ENCODE data around the gene LRRC25. TPM values are rescaled to one million over a fixed set of nuclear protein-coding genes. Genes with fewer than 3 reads are reported as not detected.
A peak's percentile ranks its signal among the peaks of the same experiment; 100 is the strongest.

Gene LRRC25
- total RNA-seq, 1 donor from 2014 or later, result not detected

DNA sequence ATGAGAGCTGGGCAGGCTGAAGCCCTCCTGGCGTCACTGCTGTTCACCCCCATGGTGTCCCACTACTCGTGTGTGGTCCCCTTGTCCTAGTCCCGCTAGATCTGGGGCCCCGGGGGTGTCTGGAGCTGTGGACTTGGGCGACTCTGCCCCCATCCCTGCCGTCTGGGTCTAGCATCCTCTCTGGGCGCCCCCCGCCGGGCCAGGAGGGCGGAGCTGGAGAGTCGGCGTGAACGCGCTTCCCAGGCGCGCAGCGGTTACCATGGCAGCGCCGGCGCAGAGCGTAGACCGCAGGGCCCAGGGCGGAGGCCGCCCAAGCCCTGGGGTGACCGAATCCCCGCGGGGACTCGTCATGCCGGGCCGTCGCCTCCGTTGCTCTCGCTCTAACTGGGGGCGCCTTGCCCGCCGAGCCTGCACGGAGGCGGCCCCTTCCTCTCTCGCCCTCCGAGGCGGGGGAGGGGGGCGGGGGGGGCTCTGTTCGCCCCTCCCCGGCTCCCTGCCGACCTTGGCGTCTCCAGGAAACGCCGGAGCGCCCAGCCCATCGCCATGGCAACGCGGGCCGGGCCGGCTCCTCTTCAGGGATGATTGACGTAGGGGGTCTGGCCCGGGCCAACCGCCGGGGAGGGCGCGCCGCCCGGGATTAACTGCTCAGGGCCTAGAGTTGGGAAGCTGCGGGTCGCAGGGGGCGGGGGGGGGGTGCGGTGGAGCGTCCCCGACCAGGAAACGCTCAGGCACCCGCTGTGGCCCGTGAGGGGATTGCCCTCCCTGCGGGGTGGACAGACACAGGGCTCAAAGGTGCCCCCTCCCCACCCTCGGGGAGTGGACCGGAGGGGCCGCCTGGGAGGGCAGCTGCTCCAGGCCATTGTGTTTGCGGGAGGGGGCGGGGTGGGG, 31.6 kb upstream of the LRRC25 start:
- no peak overlapping the region for H3K4me3 Mint-ChIP-seq (ENCODE audit: unreplicated experiment)
- peaks cover 45% of the 10 kb centered on the region for H3K79me2 ChIP-seq (ENCODE audit: insufficient read depth, low read length)
- no peaks in the 10 kb centered on the region for H3K36me3 ChIP-seq (ENCODE audit: insufficient read depth, low read length)
- H3K27me3 ChIP-seq (ENCODE audit: insufficient read depth, low read length), result no peaks in the 10 kb centered on the region
- TF ChIP-seq EZH2 (IDR thresholded peaks at IDR 0.05; ENCODE audit: insufficient read depth, low read length), result no peak
- TF ChIP-seq, protein P1, sequence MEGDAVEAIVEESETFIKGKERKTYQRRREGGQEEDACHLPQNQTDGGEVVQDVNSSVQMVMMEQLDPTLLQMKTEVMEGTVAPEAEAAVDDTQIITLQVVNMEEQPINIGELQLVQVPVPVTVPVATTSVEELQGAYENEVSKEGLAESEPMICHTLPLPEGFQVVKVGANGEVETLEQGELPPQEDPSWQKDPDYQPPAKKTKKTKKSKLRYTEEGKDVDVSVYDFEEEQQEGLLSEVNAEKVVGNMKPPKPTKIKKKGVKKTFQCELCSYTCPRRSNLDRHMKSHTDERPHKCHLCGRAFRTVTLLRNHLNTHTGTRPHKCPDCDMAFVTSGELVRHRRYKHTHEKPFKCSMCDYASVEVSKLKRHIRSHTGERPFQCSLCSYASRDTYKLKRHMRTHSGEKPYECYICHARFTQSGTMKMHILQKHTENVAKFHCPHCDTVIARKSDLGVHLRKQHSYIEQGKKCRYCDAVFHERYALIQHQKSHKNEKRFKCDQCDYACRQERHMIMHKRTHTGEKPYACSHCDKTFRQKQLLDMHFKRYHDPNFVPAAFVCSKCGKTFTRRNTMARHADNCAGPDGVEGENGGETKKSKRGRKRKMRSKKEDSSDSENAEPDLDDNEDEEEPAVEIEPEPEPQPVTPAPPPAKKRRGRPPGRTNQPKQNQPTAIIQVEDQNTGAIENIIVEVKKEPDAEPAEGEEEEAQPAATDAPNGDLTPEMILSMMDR (IDR thresholded peaks at IDR 0.05; ENCODE audit: insufficient read depth, low read depth, low read length), result no peak
- no peak for FAIRE-seq
- peaks cover 5% of the 10 kb centered on the region for H3K4me1 Mint-ChIP-seq (ENCODE audit: low read depth, unreplicated experiment)
- H2AFZ ChIP-seq (ENCODE audit: low read depth, low read length), result no peak overlapping the region
- peaks cover 37% of the 10 kb centered on the region for H4K20me1 ChIP-seq (ENCODE audit: insufficient read depth, low read length)
- H3K4me3 ChIP-seq (ENCODE audit: insufficient read depth, low read depth, low read length), result peak overlapping the region; percentile 39
- DNase-seq (ENCODE audit: low read depth), result peak; percentile 63
- H3K36me3 Mint-ChIP-seq (ENCODE audit: low read depth, unreplicated experiment), result no peaks in the 10 kb centered on the region
- peaks cover 43% of the 10 kb centered on the region for H3K4me1 ChIP-seq (ENCODE audit: insufficient read depth, low read length)
- H3K27me3 Mint-ChIP-seq (ENCODE audit: low read depth, unreplicated experiment), result no peaks in the 10 kb centered on the region
- H3K27ac ChIP-seq (ENCODE audit: low read depth, low read length), result peak overlapping the region; percentile 72
- H3K9me3 ChIP-seq (ENCODE audit: insufficient read depth, low read depth, low read length), result no peaks in the 10 kb centered on the region
- peak overlapping the region; percentile 84 for H3K4me2 ChIP-seq (ENCODE audit: low read length)
- H3K27ac Mint-ChIP-seq (ENCODE audit: unreplicated experiment), result no peak overlapping the region
- peak overlapping the region; percentile 75 for H3K9ac ChIP-seq (ENCODE audit: low read length)
- H3K9me3 Mint-ChIP-seq (ENCODE audit: unreplicated experiment), result no peaks in the 10 kb centered on the region

DNA sequence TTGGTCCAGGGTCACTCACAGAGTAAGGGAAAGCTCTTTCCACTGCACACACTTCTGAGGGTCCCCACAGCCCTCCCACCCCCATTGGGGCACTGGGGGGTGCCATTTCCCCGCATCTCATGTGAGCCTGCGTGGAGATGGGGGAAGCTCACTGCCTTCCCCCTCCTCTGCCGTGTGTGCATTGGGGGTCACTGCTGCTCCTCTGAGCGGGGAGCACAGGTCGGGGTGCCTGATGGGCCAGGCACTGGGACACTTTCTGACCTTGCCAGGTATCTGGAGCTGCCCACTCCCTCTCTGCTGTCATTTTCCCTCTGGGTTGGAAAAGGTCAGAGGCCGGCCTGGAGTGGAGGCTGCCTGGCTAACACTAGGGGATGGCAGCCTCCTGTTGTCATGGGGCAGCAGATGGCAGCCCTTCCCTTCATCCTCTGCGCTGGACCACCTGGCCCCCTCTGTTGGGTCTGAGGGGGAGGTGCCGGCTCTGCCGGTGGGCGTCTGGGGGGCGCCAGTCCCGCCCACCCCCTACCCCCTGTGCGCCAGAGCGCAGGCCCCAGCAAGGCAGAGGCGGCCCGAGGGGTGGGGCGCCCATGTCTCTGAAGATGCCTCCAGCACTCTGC, 30.9 kb upstream of the LRRC25 start:
- H3K36me3 ChIP-seq (ENCODE audit: insufficient read depth, low read length), result no peaks in the 10 kb centered on the region
- no peak for FAIRE-seq
- no peaks in the 10 kb centered on the region for H3K9me3 ChIP-seq (ENCODE audit: insufficient read depth, low read depth, low read length)
- H3K4me3 ChIP-seq (ENCODE audit: insufficient read depth, low read depth, low read length), result no peak overlapping the region
- H3K79me2 ChIP-seq (ENCODE audit: insufficient read depth, low read length), result peaks cover 51% of the 10 kb centered on the region
- no peak for TF ChIP-seq EZH2 (IDR thresholded peaks at IDR 0.05; ENCODE audit: insufficient read depth, low read length)
- TF ChIP-seq, protein P1 (IDR thresholded peaks at IDR 0.05; ENCODE audit: insufficient read depth, low read depth, low read length), result no peak
- H3K4me1 ChIP-seq (ENCODE audit: insufficient read depth, low read length), result peaks cover 42% of the 10 kb centered on the region
- Mint-ChIP-seq H3K27ac (ENCODE audit: unreplicated experiment) (peak overlapping the region; percentile 12), H3K36me3 (ENCODE audit: low read depth, unreplicated experiment) (peaks cover under 1% of the 10 kb centered on the region), H3K4me1 (ENCODE audit: low read depth, unreplicated experiment) (peaks cover 5% of the 10 kb centered on the region), H3K4me3 (ENCODE audit: unreplicated experiment) (no peak overlapping the region), H3K9me3 (ENCODE audit: unreplicated experiment) (no peaks in the 10 kb centered on the region), H3K27me3 (ENCODE audit: low read depth, unreplicated experiment) (no peaks in the 10 kb centered on the region)
- no peak overlapping the region for H2AFZ ChIP-seq (ENCODE audit: low read depth, low read length)
- peak overlapping the region; percentile 75 for H3K9ac ChIP-seq (ENCODE audit: low read length)
- no peaks in the 10 kb centered on the region for H3K27me3 ChIP-seq (ENCODE audit: insufficient read depth, low read length)
- H4K20me1 ChIP-seq (ENCODE audit: insufficient read depth, low read length), result peaks cover 44% of the 10 kb centered on the region
- H3K27ac ChIP-seq (ENCODE audit: low read depth, low read length), result peak overlapping the region; percentile 72
- peak overlapping the region; percentile 84 for H3K4me2 ChIP-seq (ENCODE audit: low read length)
- no peak for DNase-seq (ENCODE audit: low read depth)

All from astrocyte (in vitro differentiated cells and primary cell).